Measurements from ENCODE around the gene SP3.

SP3 gene

GRCh38 chr2:173968551-173968950 lies 3.4 kb upstream of the SP3 start:
- no peak for DNase-seq (ENCODE audit: low read depth, low spot score)

GRCh38 chr2:173966274-173967098 lies 1.3 kb upstream of the SP3 start:
- no peak for DNase-seq (ENCODE audit: low read depth, low spot score)

- no peak for DNase-seq (ENCODE audit: low read depth, low spot score)
Measured at GRCh38 chr2:173964565-173965371, 405 bp downstream of the SP3 start.

GRCh38 chr2:173963817-173964564 lies 1.2 kb downstream of the SP3 start:
- DNase-seq (ENCODE audit: low read depth, low spot score) = peak; percentile 58

GRCh38 chr2:173963323-173963816 lies 1.8 kb downstream of the SP3 start:
- DNase-seq (ENCODE audit: low read depth, low spot score) = no peak

GRCh38 chr2:173962583-173963110 lies 2.5 kb downstream of the SP3 start:
- no peak for DNase-seq (ENCODE audit: low read depth, low spot score)

- no peak for DNase-seq (ENCODE audit: low read depth, low spot score)
Measured at GRCh38 chr2:173962031-173962430, 3.1 kb downstream of the SP3 start.

GRCh38 chr2:173961346-173961705 lies 3.8 kb downstream of the SP3 start:
- no peak for DNase-seq (ENCODE audit: low read depth, low spot score)

GRCh38 chr2:173959909-173960308 lies 5.3 kb downstream of the SP3 start:
- DNase-seq (ENCODE audit: low read depth, low spot score) = no peak

- no peak for DNase-seq (ENCODE audit: low read depth, low spot score)
Measured at GRCh38 chr2:173959358-173959884, 5.8 kb downstream of the SP3 start.

GRCh38 chr2:173958198-173958846 lies 6.9 kb downstream of the SP3 start:
- no peak for DNase-seq (ENCODE audit: low read depth, low spot score)

- no peak for DNase-seq (ENCODE audit: low read depth, low spot score)
Measured at GRCh38 chr2:173957517-173957916, 7.7 kb downstream of the SP3 start.

GRCh38 chr2:173956454-173956853 lies 8.7 kb downstream of the SP3 start:
- DNase-seq (ENCODE audit: low read depth, low spot score) = no peak

GRCh38 chr2:173955867-173956266 lies 9.3 kb downstream of the SP3 start:
- DNase-seq (ENCODE audit: low read depth, low spot score) = no peak

- DNase-seq (ENCODE audit: low read depth, low spot score) = no peak
Measured at GRCh38 chr2:173955004-173955403, 10.2 kb downstream of the SP3 start.

- no peak for DNase-seq (ENCODE audit: low read depth, low spot score)
Measured at GRCh38 chr2:173953047-173953424, 12.1 kb downstream of the SP3 start.

GRCh38 chr2:173952267-173953046 lies 12.7 kb downstream of the SP3 start:
- no peak for DNase-seq (ENCODE audit: low read depth, low spot score)

GRCh38 chr2:173948842-173949241 lies 16.3 kb downstream of the SP3 start:
- DNase-seq (ENCODE audit: low read depth, low spot score) = no peak

GRCh38 chr2:173948198-173948597 lies 17.0 kb downstream of the SP3 start:
- no peak for DNase-seq (ENCODE audit: low read depth, low spot score)

- DNase-seq (ENCODE audit: low read depth, low spot score) = no peak
Measured at GRCh38 chr2:173947131-173947530, 18.0 kb downstream of the SP3 start.
